MCF 10A (cell line): ENCODE results near the gene MRPS18A. TPM values are rescaled to one million over a fixed set of nuclear protein-coding genes. Genes with fewer than 3 reads are reported as not detected.

Source experiments
- BruUV-seq: library from RNA; stranded (reverse); fragments of 400-500 nt; replicated peaks from 2 replicates; lab custom pipeline; 2021; lab: Mats Ljungman, UMichigan
- CTCF ChIA-PET: fragments of 300-600 bp; sonication (Branson Sonifier 250); formaldehyde crosslinking; extraction: SDS; loops from one replicate; lab custom pipeline; 2021; ENCODE audit warnings: antibody characterized with exemption, inconsistent platforms; lab: Yijun Ruan, JAX
- POLR2A ChIA-PET: fragments of 300-600, 350-650 bp; sonication (Branson Sonifier 250); formaldehyde crosslinking; extraction: SDS; loops from one replicate; lab custom pipeline; 2020; ENCODE audit warnings: antibody characterized with exemption, inconsistent platforms; lab: Yijun Ruan, JAX
- DNase-seq: peaks from one replicate; pipeline ENCODE4 v3.0.0-alpha.2; 2018; ENCODE audit not compliant: unreplicated experiment
- H3K27ac Mint-ChIP-seq: one replicate; pipeline ENCODE4 v1.8.0; 2022; ENCODE audit warnings: mild to moderate bottlenecking, low read depth, mixed read lengths; ENCODE audit not compliant: unreplicated experiment
- H3K27me3 Mint-ChIP-seq: one replicate; pipeline ENCODE4 v1.8.0; 2022; ENCODE audit warnings: mixed read lengths; ENCODE audit not compliant: insufficient read depth, unreplicated experiment
- H3K36me3 Mint-ChIP-seq: one replicate; pipeline ENCODE4 v1.8.0; 2022; ENCODE audit warnings: mild to moderate bottlenecking, moderate library complexity, mixed read lengths; ENCODE audit not compliant: insufficient read depth, unreplicated experiment
- H3K4me1 Mint-ChIP-seq: one replicate; pipeline ENCODE4 v1.8.0; 2022; ENCODE audit warnings: mixed read lengths; ENCODE audit not compliant: insufficient read depth, unreplicated experiment
- H3K4me3 Mint-ChIP-seq: one replicate; pipeline ENCODE4 v1.8.0; 2022; ENCODE audit warnings: mild to moderate bottlenecking, moderate library complexity, mixed read lengths; ENCODE audit not compliant: unreplicated experiment
- H3K9me3 Mint-ChIP-seq: one replicate; pipeline ENCODE4 v1.8.0; 2022; ENCODE audit warnings: mixed read lengths; ENCODE audit not compliant: unreplicated experiment
- CTCF ChIP-seq: fragments of 200-600 bp; IDR thresholded peaks from one replicate; pipeline ENCODE4 v1.8.0; 2022; ENCODE audit warnings: antibody characterized with exemption, mild to moderate bottlenecking; ENCODE audit not compliant: unreplicated experiment
- intact Hi-C: fragments of 100-400 bp; cut with micrococcal nuclease; formaldehyde crosslinking; loops from 2 replicates; pipeline ENCODE4 v1.14.1; 2022
- total RNA-seq: library from RNA; stranded (reverse); gene quantifications from 2 replicates; pipeline ENCODE4 v1.2.3, GENCODE V29; 2022

Gene MRPS18A
- total RNA-seq, 1 experiment from 2014 or later: 69.1 TPM

DNA sequence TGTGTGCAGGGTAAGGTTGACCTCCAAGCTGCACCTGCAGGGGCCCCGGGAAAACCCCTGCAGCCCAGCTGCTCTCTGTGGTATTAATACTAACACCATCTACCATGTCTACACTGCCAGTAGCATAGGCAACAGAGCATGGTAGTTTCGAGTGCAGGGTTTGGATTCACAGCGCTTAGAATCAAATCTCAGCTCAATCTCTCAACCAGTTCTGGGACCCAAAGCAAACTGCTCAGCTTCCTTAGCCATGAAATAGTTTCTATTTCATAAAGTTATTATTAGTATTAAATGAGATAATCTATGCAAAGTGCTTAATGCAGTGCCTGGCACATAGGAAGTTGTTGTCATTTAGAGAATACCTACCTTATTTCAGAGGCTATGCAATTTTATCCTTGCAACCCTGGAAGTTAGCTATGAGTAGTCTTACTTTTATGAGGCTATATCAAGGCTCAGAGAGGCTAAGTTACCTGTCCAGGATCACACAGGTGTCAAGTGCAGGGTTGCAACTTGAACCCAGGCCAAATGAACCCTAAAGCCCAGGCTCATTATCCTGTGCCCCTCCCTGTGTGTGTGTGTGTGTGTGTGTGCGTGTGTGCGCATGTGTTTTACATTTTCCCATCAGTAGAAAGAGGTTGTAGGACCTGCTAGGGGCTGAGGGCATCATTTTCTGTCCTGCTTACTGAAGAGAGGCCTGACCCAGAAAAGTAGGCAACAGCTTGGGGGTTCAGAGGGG, 27.6 kb upstream of the MRPS18A start:
- no TSS peak for BruUV-seq
- intact Hi-C loops: no loop called here
- no peaks in the 10 kb centered on the region for H3K36me3 Mint-ChIP-seq
- POLR2A ChIA-PET: interaction anchor here (1.1 kb wide), 1 partner anchor 9 kb away, joined by 4 read pairs; no protein-coding TSS in a partner anchor
- peaks cover 21% of the 10 kb centered on the region for H3K27me3 Mint-ChIP-seq
- H3K9me3 Mint-ChIP-seq: no peaks in the 10 kb centered on the region
- H3K27ac Mint-ChIP-seq: no peak overlapping the region
- no peak for TF ChIP-seq CTCF
- H3K4me1 Mint-ChIP-seq: no peaks in the 10 kb centered on the region
- no peak for DNase-seq
- H3K4me3 Mint-ChIP-seq: no peak overlapping the region
- CTCF ChIA-PET: interaction anchor here (0.6 to 1.3 kb wide), 4 partner anchors 9 to 347 kb away, joined by 3 to 5 read pairs (median 4); partner anchors contain the start of gene VEGFA

DNA sequence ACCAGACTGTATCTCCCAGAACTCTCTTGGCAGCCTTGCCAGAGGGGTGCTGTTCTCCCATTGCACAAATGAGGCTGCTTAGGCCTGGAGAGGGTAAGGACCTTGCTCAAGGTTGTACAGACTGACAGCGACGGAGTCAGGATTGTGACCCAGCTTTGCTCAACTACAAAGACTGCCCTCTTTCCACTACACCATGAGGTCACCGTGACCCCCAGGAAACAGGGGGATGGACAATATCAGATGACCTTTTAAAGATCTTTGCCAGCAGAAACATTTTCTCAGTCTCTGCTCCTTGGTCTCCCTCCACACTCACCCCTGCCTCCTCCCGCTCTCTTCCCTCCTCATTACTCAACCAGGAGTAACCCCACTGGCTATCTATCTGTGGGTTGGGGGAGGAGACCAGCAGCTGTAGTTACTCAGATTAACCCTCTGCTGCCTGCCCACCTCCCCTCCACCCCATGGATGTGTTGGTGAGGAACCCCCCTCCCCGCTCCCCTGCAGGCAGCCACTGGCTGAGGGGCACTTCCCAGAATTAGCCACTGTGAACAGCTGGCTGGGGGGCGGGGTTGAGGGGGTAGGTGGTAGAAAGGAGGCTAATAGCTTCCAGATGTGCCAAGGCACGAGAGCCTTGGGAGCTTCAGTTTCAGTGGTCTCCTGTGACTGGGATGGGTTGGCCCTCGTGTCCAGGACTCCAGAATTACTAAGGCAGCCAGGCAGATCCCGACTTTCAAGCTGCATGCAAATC, 26.9 kb upstream of the MRPS18A start:
- Mint-ChIP-seq H3K4me3 (no peak overlapping the region), H3K9me3 (no peaks in the 10 kb centered on the region), H3K27me3 (peaks cover 20% of the 10 kb centered on the region), H3K36me3 (no peaks in the 10 kb centered on the region), H3K4me1 (peaks cover 5% of the 10 kb centered on the region), H3K27ac (no peak overlapping the region)
- intact Hi-C loops: no loop called here
- ChIA-PET POLR2A (interaction anchor here (0.6 to 1.1 kb wide), 2 partner anchors 10 to 14 kb away, joined by 3 to 4 read pairs; no protein-coding TSS in a partner anchor), CTCF (interaction anchor here (0.6 to 1.3 kb wide), 4 partner anchors 10 to 347 kb away, joined by 3 to 5 read pairs (median 4); partner anchors contain the start of gene VEGFA)
- TF ChIP-seq CTCF: no peak
- no TSS peak for BruUV-seq
- DNase-seq: no peak

DNA sequence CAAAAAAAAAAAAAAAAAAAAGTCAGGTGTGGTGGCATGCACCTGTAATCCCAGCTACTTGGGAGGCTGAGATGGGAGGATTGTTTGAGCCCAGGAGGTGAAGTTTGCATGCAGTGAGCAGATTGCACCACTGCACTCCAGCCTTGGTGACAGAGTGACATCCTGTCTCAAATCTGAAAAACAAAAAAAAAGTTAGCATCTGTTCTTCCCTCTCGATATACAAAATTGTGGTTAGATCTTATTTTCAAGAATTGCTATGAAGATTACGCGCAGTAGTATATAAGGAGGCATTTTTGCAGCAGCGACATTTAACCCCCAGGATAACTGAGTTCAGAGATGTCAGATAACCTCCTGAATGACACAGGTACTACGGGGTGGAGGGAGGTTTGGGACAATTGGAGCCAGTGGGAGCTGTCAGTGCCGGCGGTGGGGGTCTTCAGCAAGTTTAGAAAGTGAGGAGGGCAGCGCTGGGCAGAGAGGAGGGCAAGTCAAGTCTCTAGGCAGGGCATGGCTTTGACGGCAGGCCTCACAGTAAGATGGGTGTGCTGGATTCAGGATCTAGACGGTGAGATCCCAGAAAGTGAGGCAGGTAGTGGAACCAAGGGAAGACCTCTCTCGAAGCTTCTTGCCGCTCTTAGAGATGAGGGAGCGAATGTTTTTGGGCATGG, 26.2 kb upstream of the MRPS18A start:
- POLR2A ChIA-PET: interaction anchor here (0.6 kb wide), 1 partner anchor 13 kb away, joined by 3 read pairs; no protein-coding TSS in a partner anchor
- H3K36me3 Mint-ChIP-seq: no peaks in the 10 kb centered on the region
- no peak for TF ChIP-seq CTCF
- no TSS peak for BruUV-seq
- H3K27ac Mint-ChIP-seq: no peak overlapping the region
- H3K27me3 Mint-ChIP-seq: peaks cover 20% of the 10 kb centered on the region
- intact Hi-C loops: no loop called here
- H3K4me1 Mint-ChIP-seq: peaks cover 12% of the 10 kb centered on the region
- H3K9me3 Mint-ChIP-seq: no peaks in the 10 kb centered on the region
- no peak for DNase-seq
- H3K4me3 Mint-ChIP-seq: no peak overlapping the region
- CTCF ChIA-PET: interaction anchor here (0.7 to 1.3 kb wide), 3 partner anchors 11 to 518 kb away, joined by 3 to 4 read pairs (median 3); partner anchors contain the start of gene VEGFA
